MCF 10A (cell line): ENCODE data around the gene ALMS1. TPM values are rescaled to one million over a fixed set of nuclear protein-coding genes. Genes with fewer than 3 reads are reported as not detected.
"Not testable (repeated sequence)": the region's sequence is repeated elsewhere in the genome, so short reads cannot be mapped to it uniquely, and the experiment has no call there.

Experiments used
- BruUV-seq: library from RNA; stranded (reverse); fragments of 400-500 nt; replicated peaks from 2 replicates; lab custom pipeline; 2021; lab: Mats Ljungman, UMichigan
- CTCF ChIA-PET: fragments of 300-600 bp; sonication (Branson Sonifier 250); formaldehyde crosslinking; extraction: SDS; loops from one replicate; lab custom pipeline; 2021; ENCODE audit warnings: antibody characterized with exemption, inconsistent platforms; lab: Yijun Ruan, JAX
- POLR2A ChIA-PET: fragments of 300-600, 350-650 bp; sonication (Branson Sonifier 250); formaldehyde crosslinking; extraction: SDS; loops from one replicate; lab custom pipeline; 2020; ENCODE audit warnings: antibody characterized with exemption, inconsistent platforms; lab: Yijun Ruan, JAX
- DNase-seq: peaks from one replicate; pipeline ENCODE4 v3.0.0-alpha.2; 2018; ENCODE audit not compliant: unreplicated experiment
- H3K27ac Mint-ChIP-seq: one replicate; pipeline ENCODE4 v1.8.0; 2022; ENCODE audit warnings: mild to moderate bottlenecking, low read depth, mixed read lengths; ENCODE audit not compliant: unreplicated experiment
- H3K27me3 Mint-ChIP-seq: one replicate; pipeline ENCODE4 v1.8.0; 2022; ENCODE audit warnings: mixed read lengths; ENCODE audit not compliant: insufficient read depth, unreplicated experiment
- H3K36me3 Mint-ChIP-seq: one replicate; pipeline ENCODE4 v1.8.0; 2022; ENCODE audit warnings: mild to moderate bottlenecking, moderate library complexity, mixed read lengths; ENCODE audit not compliant: insufficient read depth, unreplicated experiment
- H3K4me1 Mint-ChIP-seq: one replicate; pipeline ENCODE4 v1.8.0; 2022; ENCODE audit warnings: mixed read lengths; ENCODE audit not compliant: insufficient read depth, unreplicated experiment
- H3K4me3 Mint-ChIP-seq: one replicate; pipeline ENCODE4 v1.8.0; 2022; ENCODE audit warnings: mild to moderate bottlenecking, moderate library complexity, mixed read lengths; ENCODE audit not compliant: unreplicated experiment
- H3K9me3 Mint-ChIP-seq: one replicate; pipeline ENCODE4 v1.8.0; 2022; ENCODE audit warnings: mixed read lengths; ENCODE audit not compliant: unreplicated experiment
- CTCF ChIP-seq: fragments of 200-600 bp; IDR thresholded peaks from one replicate; pipeline ENCODE4 v1.8.0; 2022; ENCODE audit warnings: antibody characterized with exemption, mild to moderate bottlenecking; ENCODE audit not compliant: unreplicated experiment
- intact Hi-C: fragments of 100-400 bp; cut with micrococcal nuclease; formaldehyde crosslinking; loops from 2 replicates; pipeline ENCODE4 v1.14.1; 2022
- total RNA-seq: library from RNA; stranded (reverse); gene quantifications from 2 replicates; pipeline ENCODE4 v1.2.3, GENCODE V29; 2022

Gene ALMS1
- total RNA-seq, 1 experiment from 2014 or later, result 8.3 TPM

DNA sequence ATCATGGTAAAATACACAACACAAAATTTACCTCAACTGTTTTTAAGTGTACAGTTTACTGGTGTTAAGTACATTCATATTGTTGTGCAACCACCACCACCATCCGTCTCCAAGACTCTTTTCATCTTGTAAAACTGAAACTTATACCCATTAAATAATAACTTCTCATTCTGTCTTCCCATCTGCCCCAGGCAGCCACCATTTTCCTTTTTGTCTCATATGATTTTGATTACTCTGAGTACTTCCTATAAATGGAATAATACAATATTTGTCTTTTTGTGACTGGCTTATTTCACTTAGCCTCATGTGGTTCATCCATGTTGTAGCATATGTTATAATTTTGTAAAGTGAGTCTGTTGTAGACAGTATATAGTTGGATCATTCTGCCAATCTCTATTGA is 82.7 kb downstream of the ALMS1 start:
- TF ChIP-seq CTCF, result no peak
- BruUV-seq, result no TSS peak

GRCh38 chr2:73483874-73484273 is 98.2 kb downstream of the ALMS1 start:
- H3K27ac Mint-ChIP-seq, H3K36me3 Mint-ChIP-seq, H3K27me3 Mint-ChIP-seq, H3K4me1 Mint-ChIP-seq, H3K4me3 Mint-ChIP-seq, DNase-seq, CTCF ChIA-PET, H3K9me3 Mint-ChIP-seq, BruUV-seq, intact Hi-C loops, POLR2A ChIA-PET: not testable (repeated sequence)

More for the DNA sequence above, 82.7 kb downstream of the ALMS1 start:
- ChIA-PET CTCF (no interaction called here), POLR2A (no interaction called here)
- H3K27ac Mint-ChIP-seq, result no peak overlapping the region
- H3K27me3 Mint-ChIP-seq, result no peaks in the 10 kb centered on the region
- no peak overlapping the region for H3K4me3 Mint-ChIP-seq
- H3K4me1 Mint-ChIP-seq, result peaks cover 7% of the 10 kb centered on the region
- intact Hi-C loops, result no loop called here
- DNase-seq, result no peak
- H3K36me3 Mint-ChIP-seq, result peaks cover 6% of the 10 kb centered on the region
- no peaks in the 10 kb centered on the region for H3K9me3 Mint-ChIP-seq

DNA sequence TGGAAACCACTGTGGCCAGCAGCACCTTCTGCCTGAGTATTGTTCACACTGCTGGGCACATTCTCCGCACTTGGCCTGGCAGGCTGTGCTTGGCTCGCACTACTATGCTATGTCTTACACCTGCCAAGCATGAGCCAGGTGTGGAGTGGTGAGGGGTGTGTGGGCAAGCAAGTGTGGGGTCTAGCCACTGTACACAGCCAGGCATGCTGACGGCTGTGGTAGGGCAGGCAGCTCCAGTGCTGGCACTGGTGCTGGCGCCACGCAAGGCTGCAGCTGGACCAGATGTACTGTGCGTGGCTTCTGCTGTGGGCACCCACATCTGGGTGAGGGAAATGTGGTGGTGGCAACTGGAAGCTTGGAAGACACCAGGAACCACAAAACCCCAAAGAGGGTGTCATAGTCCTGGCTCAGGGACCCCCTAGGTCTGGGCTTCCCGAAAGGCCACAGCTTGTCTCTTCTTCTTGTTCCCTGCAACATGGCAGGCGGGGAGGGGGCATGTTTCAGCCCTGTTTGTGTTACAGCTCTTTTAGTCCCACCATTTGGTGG is 101.5 kb downstream of the ALMS1 start:
- H3K27ac Mint-ChIP-seq, result no peak overlapping the region
- H3K4me3 Mint-ChIP-seq, result no peak overlapping the region
- TF ChIP-seq CTCF, result no peak
- H3K4me1 Mint-ChIP-seq, result no peaks in the 10 kb centered on the region
- H3K36me3 Mint-ChIP-seq, result peaks cover 16% of the 10 kb centered on the region
- intact Hi-C loops, result no loop called here
- CTCF ChIA-PET, result interaction anchor here (0.9 kb wide), 1 partner anchor 104 kb away, joined by 3 read pairs; no protein-coding TSS in a partner anchor
- H3K9me3 Mint-ChIP-seq, result peaks cover 14% of the 10 kb centered on the region
- POLR2A ChIA-PET, result no interaction called here
- DNase-seq, result no peak
- no peaks in the 10 kb centered on the region for H3K27me3 Mint-ChIP-seq
- BruUV-seq, result no TSS peak

DNA sequence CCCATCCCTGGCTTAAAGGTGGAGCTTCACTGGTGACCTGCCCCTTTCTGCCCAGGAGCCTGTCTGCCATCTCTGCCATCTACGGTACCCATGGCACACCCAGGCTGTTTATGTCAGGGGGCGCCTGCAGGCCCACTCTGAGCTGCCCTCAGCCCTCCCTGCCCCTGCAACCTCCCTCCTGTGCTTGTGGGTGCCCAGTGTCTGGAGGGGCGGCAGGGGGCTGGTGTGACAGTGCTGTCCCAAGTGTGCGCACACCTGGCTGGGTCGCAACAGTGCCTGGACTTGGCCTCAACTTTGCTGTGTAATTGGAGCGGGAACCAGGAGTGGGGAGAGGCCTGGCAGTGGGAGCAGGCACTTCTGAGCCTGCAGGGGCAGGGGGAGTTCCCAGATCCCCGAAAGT is 102.4 kb downstream of the ALMS1 start:
- Mint-ChIP-seq H3K36me3 (peaks cover 16% of the 10 kb centered on the region), H3K4me1 (no peaks in the 10 kb centered on the region), H3K4me3 (no peak overlapping the region), H3K27me3 (no peaks in the 10 kb centered on the region), H3K9me3 (peaks cover 14% of the 10 kb centered on the region), H3K27ac (no peak overlapping the region)
- ChIA-PET CTCF (no interaction called here), POLR2A (no interaction called here)
- TF ChIP-seq CTCF, result no peak
- intact Hi-C loops, result no loop called here
- BruUV-seq, result no TSS peak
- no peak for DNase-seq
